DMS153 (cell line): ENCODE data around the gene MCM3AP.

Source experiments
- DNase-seq: peaks from one replicate; lab custom pipeline; 2025; lab: John Stamatoyannopoulos, UW

The MCM3AP gene

DNA sequence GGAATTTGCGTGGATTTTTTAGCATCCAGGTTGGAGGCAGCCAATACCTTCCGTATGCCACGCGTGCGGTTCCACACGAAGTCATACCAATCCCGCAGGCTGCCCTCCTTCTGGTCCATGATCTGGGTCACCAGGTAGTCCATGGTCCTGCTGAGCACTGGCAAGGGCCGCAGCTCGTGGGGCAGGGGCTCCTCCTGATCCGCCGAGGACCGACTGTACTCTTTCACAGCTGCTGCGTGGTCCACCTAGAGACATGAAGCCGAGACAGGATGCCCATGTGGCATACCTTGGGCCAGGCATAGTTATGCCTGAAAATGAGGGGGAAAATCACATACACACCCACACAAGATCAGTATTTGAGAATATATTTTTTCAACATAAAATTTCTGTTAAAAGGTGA, 12.1 kb downstream of the MCM3AP start:
- DNase-seq, result no peak

DNA sequence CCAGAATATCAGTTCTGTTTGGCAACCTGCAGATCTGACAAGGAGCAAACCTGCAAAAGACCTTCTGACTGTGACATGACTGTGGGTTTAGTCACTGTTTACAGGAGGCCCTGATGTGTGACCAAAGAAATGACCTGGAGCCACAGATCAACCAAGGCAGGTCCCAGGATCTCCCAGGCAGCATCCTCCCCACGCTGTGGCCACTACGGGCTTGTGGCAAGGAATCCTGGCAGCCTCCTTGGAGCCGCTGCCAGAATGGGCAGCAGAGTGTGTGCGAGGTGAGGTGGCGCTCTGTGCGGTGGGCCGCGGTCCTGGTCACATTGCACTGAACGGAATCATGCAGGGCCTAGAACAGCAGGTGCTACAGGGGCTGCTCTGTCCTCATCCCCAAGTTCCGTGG, 15.9 kb downstream of the MCM3AP start:
- DNase-seq, result no peak

DNA sequence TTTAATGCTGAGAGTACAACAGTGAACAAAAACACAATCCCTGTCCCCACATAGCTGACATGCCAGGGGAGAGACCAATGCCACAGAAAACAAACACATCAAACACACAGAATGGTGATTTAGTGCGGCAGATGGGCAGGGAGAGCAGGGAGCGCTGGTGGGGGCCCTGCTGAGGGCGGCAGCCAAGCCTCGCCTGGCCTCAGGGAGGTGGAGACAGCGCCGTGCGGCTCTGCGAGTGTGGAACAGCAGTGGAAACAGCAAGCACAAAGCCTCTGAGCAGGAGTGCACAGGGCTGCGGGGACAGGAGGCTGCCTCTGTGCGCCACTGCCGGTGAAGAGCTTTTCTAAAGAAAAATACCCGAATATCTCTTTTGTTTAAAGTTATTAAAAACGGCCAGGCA, 17.0 kb downstream of the MCM3AP start:
- DNase-seq, result no peak

DNA sequence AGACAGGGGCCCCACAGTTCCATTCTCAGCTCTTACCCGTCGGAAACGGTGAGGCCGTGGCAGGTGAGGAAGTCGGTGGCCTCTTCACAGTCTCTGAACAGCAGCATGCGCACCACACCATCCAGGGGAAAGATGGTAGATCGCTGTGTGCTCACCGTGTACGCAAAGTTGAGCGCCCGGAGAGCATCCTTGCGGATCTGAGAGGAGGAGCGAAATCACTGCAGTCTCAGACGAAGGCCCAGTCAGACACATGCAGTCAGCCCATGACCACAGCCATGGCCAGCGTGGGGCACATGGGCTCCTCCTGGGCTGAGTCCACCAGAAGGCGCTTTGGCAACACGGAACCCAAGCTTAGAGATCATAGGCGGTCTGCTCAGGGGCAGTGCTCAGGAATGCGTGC, 18.5 kb downstream of the MCM3AP start:
- DNase-seq, result no peak

DNA sequence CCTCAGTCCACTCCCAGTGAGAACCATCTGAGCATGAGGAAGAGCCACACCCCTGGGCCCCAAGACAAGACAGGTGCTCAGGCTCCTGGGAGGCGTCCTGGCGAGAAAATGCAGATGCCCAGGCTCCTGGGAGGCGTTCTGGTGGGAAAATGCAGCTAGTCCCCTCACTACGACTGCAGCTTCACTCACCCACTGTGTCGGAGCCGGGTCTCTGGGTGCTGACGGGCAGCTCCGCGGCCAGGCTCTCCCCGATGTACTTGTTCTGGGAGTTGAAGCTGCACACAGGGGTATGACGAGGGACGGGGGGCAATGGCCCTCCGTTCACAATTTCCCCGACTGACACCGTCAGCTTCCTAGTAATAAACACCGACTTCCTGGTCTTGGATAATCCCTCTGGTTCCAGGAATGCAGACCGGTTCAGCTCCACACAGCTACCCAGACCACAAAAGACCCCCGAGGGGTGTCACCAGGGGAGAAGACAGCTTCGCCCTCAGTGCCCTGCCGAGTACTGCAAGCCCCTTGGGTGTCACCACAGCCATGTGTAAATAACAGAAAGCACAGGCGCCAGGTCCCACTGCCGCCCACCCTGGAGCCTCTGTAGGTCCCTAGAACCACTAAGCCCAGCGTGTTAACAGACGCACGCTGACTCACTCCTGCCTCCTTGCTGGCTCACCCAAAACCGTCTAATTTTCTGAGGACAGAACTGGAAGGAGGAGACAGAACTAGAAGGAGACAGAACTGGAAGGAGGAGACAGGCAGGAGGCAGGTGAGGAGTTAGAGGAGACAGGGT, 19.5 kb downstream of the MCM3AP start:
- DNase-seq, result no peak

DNA sequence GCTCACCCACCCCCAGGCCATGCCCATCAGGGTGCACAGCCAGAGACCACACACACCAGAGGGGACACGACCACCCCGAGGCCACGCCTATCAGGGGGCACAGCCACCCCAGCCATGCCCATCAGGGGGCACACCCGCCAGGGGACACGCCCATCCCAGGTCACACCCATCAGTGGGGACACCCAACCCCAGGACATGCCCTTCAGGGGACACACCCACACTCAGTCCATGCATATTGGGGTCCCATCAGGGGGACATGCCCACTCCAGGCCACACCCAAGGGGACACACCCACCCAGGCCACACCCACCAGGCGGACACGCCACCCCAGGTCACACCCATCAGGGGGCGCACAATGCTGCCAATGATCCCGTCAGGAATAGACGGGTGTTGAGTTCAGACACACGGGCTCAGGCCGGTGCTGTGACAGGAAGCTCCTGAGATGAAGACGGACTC, 20.7 kb downstream of the MCM3AP start:
- DNase-seq, result no peak

DNA sequence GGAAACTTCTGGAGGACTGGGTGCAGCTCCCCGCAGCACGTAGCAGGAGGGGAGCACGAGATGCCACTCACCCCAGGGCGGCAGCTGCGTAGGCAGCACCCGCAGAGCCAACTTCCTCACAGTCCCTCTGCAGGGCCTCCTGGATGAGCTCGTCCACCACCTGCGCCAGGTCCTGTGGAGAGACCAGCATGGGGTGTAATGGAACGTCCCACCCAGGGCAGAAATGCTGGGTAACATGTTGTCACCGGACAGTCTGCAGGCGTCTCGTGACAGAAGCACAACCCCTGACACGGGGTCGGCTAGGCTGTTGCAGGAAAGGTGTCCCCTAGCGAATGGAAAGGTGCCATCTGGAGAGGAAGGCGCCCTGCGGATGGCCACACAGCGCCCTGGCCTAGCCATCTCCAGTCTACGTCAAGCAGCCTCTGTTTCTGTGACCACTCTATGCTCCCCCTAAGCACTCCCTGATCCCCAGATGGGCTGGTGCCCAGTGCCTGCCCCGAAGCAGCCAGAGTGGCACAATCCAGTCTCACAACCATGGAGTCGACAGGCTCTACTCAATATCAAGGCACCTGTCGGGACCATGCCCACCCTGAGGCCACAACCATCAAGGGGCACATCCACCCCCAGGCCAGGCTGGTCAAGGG, 21.2 kb downstream of the MCM3AP start:
- no peak for DNase-seq

DNA sequence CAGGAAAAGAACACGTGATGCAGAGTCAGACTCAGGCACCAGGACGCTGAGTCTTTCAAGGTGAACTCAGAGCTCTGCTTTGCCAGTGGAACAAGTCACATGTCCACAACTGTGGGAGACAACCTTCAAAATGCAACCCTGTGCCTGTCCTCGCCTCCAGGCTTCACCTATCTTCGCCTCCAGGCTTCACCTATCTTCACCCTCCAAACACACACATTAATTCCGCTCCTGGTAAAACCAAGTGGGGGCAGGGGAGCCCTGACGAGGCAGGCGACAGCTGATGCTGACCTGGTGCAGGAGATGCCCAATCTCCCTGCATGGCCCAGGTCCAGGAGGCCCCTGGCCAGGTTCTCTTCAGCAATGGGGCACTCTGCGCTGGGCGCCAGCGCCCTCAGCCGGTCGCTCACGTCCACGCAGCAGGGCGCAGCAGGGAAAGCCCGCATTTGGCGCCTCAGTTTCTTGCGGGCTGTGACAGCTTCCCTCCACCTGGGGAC, 28.9 kb downstream of the MCM3AP start:
- no peak for DNase-seq

DNA sequence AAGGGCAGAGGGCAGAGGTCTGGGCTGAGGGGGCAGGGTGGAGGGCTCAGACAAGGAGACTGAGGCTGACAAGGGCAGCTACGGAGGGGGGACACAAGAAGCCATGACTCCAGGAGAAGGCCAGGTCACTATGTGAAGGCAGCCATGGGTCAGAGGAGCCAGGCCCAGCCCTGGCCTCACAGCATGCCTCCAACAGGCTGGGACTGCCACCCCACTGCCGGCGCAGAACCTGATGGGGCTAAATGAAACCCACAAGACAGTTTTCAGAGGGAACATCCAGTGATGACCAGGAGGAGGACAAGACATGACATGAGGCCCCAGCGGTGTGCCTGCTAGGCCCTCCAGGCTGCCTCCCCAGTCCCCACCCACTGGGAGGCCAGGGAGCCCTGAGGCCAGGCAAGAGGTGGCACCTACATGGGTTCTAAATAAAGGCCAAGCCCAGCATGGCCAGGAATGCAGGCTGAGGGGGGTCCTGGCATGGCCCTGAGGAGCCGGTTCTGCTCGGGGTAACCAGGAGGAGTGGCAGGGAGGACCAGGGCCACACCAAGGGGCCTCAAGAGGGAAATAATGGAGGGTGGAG, 29.6 kb downstream of the MCM3AP start:
- no peak for DNase-seq

DNA sequence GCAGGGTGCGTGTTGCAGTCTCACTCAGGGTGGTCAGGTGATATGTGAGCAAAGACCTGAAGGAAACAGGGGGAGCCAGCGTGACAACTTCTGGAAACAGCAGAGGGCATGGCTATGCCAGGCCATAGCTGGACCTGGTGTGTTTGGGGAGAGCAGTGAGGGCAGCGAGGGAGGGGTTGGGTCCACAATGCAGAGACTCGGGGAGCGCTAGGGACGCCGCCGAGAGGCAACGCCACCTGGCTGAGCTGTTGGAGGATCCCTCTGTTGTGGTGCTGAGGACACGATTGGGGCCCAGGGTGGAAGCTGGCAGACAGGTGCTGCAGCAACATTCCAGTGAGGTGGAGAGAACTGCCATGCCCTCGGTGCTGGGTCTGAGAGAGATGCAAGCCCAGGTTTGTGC, 30.2 kb downstream of the MCM3AP start:
- no peak for DNase-seq

DNA sequence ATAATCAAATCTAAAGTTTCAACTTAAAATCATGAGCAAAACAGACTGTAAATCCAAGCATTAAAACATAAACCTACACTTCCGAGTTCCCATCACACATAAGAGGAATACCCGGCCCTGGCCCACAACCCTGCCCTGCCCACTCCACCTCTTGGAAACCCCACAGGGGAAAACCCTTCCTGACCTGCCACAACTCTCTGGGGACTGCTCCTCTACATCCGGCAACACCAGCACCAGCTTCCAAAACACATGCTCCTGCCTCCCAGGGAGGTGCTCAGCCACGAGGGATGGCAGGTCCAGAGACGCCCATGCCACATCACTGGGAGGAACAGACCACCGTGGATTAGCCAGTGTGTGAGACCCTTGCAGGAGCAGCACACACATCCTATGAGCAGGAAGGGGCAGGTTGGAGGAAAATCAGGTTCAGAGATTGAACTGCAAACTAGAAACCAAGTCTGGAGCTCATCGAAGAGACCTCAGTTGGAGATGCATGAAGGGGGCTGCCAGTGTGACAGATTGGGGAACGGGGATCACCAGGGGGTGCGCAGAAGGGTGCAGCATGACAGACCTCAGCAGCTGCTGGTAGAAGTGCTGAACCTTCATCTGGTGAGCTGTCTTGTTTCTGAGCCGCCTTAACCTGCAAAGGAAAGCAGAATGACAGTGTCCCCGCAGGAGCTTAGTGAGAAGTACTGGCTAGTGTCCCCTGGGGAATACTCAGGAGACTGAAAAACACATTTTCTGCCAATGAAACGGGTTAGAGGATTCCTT, 31.0 kb downstream of the MCM3AP start:
- no peak for DNase-seq

DNA sequence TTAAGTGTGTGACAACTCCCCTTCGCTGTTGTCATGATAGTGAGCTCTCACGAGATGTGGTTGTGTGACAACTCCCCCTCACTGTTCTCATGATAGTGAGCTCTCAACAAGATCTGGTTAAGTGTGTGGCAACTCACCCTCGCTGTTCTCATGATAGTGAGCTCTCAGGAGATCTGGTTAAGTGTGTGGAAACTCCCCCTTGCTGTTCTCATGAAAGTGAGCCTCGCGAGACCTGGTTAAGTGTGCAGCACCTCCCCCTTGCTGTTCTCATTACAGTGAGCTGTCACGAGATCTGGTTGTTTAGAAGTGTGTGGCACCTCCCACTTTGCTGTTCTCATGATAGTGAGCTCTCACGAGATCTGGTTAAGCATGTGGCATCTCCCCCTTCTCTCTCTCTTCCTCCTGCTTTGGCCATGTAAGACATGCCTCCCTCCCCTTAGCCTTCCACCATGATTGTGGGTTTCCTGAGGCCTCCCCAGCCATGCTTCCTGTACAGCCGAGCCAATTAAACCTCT, 31.7 kb downstream of the MCM3AP start:
- DNase-seq, result no peak

DNA sequence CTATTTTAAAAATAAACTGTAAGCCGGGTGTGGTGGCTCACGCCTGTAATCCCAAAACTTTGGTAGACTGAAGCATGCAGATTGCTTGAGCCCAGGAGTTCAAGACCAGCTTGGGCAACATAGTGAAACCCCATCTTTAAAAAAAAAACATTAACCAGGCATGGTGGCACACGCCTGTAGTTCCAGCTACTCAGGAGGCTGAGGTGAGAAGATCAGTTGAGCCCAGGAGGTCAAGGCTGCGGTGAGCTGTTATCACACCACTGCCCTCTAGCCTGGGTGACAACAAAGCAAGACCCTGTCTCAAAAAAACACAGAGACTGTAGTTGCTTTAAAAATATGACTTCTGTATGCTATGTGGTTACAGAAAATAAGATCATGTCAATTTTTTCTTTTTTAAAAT, 32.6 kb downstream of the MCM3AP start:
- DNase-seq, result no peak

DNA sequence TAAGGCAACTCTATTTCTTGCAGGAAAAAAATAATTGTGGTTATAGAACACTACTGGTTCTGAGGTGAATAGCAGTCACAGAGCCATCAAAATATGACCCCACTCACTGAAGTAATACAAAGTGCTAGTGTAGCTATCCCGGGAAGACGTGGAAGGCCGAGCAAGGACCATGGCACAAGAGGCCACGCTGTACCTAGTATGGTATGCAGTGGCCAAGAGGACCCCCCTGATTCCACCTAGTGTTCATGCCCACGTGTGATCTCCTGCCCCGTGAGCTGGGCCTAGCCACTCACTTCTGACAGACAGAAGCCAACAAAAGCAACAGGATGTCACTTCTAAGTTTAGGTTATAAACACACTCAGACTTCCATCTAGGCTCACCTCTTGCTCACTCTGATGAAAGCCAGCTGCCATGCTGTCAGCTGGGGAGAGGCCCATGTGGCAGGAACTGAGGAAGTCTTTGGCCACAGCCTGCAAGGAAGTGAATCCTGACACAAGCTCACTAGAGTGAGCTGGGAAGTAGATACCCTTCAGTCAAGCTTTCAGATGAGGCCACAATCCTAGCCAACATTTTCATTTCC, 35.2 kb downstream of the MCM3AP start:
- DNase-seq, result no peak

DNA sequence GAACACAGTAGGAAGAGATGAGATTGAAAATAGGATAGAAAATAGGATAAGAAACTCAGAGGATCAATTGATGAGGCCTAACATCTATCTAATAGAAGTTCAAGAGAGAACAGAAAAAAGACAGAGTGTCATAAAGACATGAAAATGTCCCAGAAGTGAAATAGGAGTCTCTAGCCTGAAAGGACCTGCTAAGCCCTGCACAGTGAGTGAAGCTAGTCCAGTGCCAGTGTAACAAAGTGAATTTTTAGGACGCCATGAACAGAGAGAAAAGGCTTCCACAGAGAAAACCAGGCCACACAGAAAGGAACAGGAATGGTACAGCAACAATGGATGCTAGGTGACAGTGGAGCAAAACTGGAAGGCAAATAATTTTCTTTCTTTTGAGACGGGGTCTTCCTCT, 36.6 kb downstream of the MCM3AP start:
- DNase-seq, result no peak

DNA sequence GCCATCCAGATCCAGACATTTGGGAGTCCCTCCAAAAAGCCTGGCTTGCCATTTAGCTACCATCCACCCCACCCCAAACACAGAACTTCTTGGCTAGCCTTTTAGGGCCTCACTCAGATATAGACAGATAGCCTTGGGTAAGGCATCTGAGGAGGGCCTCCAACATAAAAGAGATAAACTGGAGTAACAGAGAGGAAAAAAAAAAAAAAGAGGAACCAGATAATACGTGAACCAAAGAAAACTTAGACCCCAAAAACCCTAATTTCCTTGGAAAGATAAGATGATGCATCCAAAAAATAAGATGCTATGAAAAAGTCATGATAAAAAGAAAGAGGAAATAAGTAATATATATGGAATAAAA, 37.0 kb downstream of the MCM3AP start:
- no peak for DNase-seq

DNA sequence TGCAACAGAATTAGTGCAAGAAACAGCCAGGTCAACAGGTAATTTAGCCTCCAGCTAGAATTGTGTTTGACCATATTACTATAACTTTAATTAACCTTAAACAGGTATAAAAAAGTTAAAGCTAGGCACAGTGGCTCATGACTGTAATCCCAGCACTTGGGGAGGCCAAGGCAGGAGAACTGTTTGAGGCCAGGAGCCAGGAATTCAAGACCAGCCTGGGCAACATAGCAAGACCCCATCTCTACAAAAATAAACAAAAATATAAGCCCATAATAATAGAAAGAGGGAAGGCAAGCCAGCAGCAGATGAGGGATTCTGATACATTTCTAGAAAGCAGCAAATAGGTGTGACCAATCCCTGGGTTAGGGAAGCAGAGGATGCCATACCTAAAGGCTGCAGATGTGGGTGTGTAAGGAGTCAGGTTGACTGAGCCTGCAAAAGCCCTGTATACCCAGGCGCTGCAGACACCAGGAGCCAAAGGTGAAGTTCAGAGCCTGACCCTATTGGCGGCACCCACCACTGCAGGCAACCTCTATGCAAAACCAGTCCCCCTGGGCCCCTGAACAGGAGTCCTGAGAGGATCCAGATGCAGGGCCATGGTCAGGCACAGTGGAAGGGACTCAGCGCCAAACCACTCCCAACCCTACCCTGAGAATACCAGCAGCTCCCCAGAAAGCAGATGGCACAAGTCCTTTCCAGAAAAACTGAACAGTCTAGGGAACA, 37.6 kb downstream of the MCM3AP start:
- no peak for DNase-seq

DNA sequence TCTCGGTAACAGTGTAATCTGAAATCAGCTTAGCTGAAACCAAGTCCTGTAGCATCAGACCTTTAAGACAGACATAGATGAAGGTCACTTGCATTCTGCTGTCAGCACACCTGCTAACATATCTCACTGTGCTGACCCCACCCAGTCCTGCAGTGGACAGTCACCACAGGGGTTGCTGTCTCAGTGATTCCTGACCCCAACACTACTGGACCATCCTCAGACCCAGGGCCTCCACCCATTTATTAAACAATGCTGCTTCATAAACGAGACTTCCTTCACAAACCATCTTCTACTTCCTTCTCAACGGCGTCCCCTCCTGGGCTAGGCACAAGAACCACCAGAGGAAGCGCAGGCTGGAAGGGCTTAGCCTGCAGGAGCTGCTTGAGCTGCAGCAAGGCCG, 39.1 kb downstream of the MCM3AP start:
- DNase-seq, result no peak

DNA sequence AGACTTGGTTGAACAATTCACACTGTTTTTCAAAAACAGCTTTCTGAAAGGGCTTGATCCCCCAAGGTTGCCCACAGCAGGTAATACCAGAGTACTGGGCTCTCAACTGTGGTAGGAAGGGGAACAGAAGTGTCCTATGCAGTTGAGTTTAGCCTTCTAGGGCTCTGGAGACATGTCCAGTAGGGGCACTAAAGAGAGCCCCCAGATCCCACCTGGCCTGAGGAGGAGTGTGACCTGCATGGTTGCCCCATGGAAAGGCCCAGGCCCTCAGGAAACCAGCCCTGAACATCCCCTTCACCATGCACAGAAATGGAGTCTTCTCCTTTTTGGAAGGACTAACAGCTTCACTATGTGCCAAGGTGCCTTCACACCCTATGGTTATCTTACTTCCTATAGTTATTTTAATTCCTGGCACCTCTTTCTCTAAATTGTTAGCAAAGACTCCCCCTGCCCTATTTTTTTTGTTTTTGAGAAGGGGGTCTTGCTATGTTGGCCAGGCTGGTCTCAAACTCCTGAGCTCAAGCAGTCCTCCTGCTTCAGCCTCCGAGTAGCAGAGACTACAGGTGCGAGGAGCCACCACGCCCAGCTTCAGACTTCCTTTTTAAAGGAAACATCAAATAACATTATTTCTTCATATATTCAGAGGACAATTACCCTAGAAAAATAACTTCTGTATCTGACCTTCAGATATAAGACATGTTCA, 40.0 kb downstream of the MCM3AP start:
- DNase-seq, result no peak

DNA sequence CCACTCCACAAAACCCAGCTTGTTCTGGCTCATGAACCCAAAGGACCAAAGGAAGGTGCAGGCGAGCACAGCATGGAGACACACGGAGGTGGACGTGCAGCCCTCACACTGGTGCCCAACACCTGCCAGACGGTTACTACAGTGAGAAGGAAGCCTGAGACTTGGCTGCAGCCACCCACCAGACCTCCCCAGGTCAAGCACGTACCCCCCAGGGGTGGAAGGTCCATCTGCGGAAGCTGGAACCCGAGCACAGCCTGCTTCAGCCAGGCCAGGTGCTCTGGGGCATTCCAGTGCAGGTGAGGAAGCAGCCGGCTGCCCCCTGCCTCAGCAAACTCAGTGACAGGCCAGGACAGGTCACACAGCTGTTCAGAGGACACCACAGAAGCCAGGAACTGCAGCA, 40.8 kb downstream of the MCM3AP start:
- DNase-seq, result no peak

DNA sequence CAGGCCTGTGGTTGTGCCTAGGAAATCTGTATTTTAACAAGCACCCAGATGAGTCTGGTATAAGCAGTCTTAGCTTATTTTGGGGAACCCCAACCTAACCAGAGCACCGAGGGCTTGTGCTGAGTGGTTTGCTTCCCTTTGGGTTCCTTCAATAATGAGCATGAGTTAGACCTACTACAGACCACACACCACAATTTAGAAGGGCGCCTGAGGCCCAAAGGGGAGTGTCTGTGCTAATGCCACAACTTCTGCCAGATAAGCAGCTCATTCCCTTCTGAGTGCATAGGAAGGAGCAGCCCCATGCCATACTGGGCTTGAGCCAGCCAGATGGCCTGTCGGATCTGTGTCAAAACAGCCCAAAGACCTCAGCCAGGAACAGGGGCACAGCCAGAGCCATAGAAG, 41.5 kb downstream of the MCM3AP start:
- no peak for DNase-seq
